Measurements from ENCODE around the gene EFR3B. TPM values are rescaled to one million over a fixed set of nuclear protein-coding genes. Genes with fewer than 3 reads are reported as not detected.

EFR3B gene
- total and polyA plus RNA-seq, 2 of the 4 experiments (the other 2 are of a cell fraction), result 0.38 to 0.90 TPM

- Histone ChIP-seq H2BK5ac (ENCODE audit: low read depth, low read length, poor library complexity, severe bottlenecking) (no peak overlapping the region), H3K4me3 (ENCODE audit: insufficient read depth, low read depth, low read length) (no peak overlapping the region), H3K4me2 (ENCODE audit: low read depth, low read length) (no peak overlapping the region), H3K18ac (ENCODE audit: low read depth, low read length) (no peak overlapping the region), H3K79me1 (ENCODE audit: low read depth in 1 of 2, low read length in 2 of 2) (no peaks in the 10 kb centered on the region), H2BK20ac (ENCODE audit: low read depth, low read length) (no peak overlapping the region), H2AK5ac (ENCODE audit: low read depth, low read length) (no peak overlapping the region), H3K56ac (ENCODE audit: extremely low read depth, insufficient read depth, low read length) (no peak overlapping the region), H3K23ac (ENCODE audit: low read depth, low read length) (peak overlapping the region; percentile 66; the same call in 1 of the 2 replicates), H2AK9ac (replicated peaks; ENCODE audit: low read depth, low read length, poor library complexity) (peak overlapping the region; percentile 66), H2BK120ac (ENCODE audit: low read depth, low read length) (no peak overlapping the region), H4K5ac (ENCODE audit: low read depth, low read length) (no peak overlapping the region), H3K27me3 (ENCODE audit: control insufficient read depth, insufficient read depth, low read length) (no peaks in the 10 kb centered on the region), H3K4ac (ENCODE audit: low read depth, low read length) (no peak overlapping the region), H4K91ac (ENCODE audit: insufficient read depth, low read depth, low read length) (no peak overlapping the region), H4K20me1 (ENCODE audit: insufficient read depth, low read length) (no peaks in the 10 kb centered on the region), H3K36me3 (ENCODE audit: control insufficient read depth, insufficient read depth, low read length) (no peaks in the 10 kb centered on the region), H3K9ac (ENCODE audit: low read depth, low read length) (no peak overlapping the region), H3K14ac (replicated peaks; ENCODE audit: low read depth, low read length) (no peak overlapping the region), H3K9me1 (ENCODE audit: insufficient read depth, low read length) (no peaks in the 10 kb centered on the region; the same call in 1 of the 2 replicates), H2AFZ (replicated peaks; ENCODE audit: low read length, poor library complexity) (peak overlapping the region; percentile 86), H3K4me1 (ENCODE audit: control insufficient read depth, insufficient read depth, low read length) (peaks cover 1% of the 10 kb centered on the region; the same call in 1 of the 2 replicates), H3K9me3 (ENCODE audit: control insufficient read depth, insufficient read depth, low read length) (no peaks in the 10 kb centered on the region), H3K27ac (ENCODE audit: insufficient read depth, low read length) (no peak overlapping the region), H4K8ac (ENCODE audit: low read depth in 2 of 2, low read length in 2 of 2) (no peak overlapping the region; a peak in 1 of 4 replicates), H2BK15ac (ENCODE audit: low read depth, low read length) (no peak overlapping the region)
- no peak for ATAC-seq (ENCODE audit: low read depth)
- BruUV-seq (replicated peaks), result no TSS peak
- in situ Hi-C loops (cut with MboI; ENCODE audit: low sequenced_read_pairs), result no loop called here
- ChIA-PET POLR2A (ENCODE audit: unreplicated experiment) (no interaction called here), CTCF (interaction anchor here (2.7 kb wide), 1 partner anchor 222 kb away, joined by 16 read pairs; no protein-coding TSS in a partner anchor)
- TF ChIP-seq RAD21 (IDR thresholded peaks at IDR 0.05; ENCODE audit: low read length) (no peak), CEBPB (IDR thresholded peaks at IDR 0.05; ENCODE audit: low read depth, low read length) (no peak), MXI1 (IDR thresholded peaks at IDR 0.05; ENCODE audit: borderline replicate concordance, low read depth, low read length) (no peak), BHLHE40 (IDR thresholded peaks at IDR 0.05; ENCODE audit: low read depth, low read length) (no peak), USF2 (IDR thresholded peaks at IDR 0.05; ENCODE audit: low read depth, low read length) (no peak), MAZ (IDR thresholded peaks at IDR 0.05; ENCODE audit: borderline replicate concordance, low read depth, low read length) (no peak), ELK1 (IDR thresholded peaks at IDR 0.05; ENCODE audit: borderline replicate concordance, low read depth, low read length) (no peak), RFX5 (IDR thresholded peaks at IDR 0.05; ENCODE audit: low read depth, low read length) (no peak), NFE2L2 (IDR thresholded peaks at IDR 0.05; ENCODE audit: low read depth, low read length) (no peak), SMC3 (IDR thresholded peaks at IDR 0.05; ENCODE audit: low read depth, low read length) (no peak), MAFK (IDR thresholded peaks at IDR 0.05; ENCODE audit: low read depth, low read length) (no peak), RCOR1 (IDR thresholded peaks at IDR 0.05; ENCODE audit: insufficient replicate concordance, low read length) (no peak), FOS (IDR thresholded peaks at IDR 0.05; ENCODE audit: low read depth, low read length) (no peak), POLR2A (IDR thresholded peaks at IDR 0.05; ENCODE audit: low read depth, low read length) (no peak), CHD1 (IDR thresholded peaks at IDR 0.05; ENCODE audit: low read depth, low read length) (no peak)
- TF ChIP-seq, protein P1, sequence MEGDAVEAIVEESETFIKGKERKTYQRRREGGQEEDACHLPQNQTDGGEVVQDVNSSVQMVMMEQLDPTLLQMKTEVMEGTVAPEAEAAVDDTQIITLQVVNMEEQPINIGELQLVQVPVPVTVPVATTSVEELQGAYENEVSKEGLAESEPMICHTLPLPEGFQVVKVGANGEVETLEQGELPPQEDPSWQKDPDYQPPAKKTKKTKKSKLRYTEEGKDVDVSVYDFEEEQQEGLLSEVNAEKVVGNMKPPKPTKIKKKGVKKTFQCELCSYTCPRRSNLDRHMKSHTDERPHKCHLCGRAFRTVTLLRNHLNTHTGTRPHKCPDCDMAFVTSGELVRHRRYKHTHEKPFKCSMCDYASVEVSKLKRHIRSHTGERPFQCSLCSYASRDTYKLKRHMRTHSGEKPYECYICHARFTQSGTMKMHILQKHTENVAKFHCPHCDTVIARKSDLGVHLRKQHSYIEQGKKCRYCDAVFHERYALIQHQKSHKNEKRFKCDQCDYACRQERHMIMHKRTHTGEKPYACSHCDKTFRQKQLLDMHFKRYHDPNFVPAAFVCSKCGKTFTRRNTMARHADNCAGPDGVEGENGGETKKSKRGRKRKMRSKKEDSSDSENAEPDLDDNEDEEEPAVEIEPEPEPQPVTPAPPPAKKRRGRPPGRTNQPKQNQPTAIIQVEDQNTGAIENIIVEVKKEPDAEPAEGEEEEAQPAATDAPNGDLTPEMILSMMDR (conservative IDR thresholded peaks at IDR 0.05; ENCODE audit: low read depth, low read length), result no peak
- no peak for DNase-seq
- intact Hi-C loops (cut with micrococcal nuclease), result loop anchor here (5.0 to 10.0 kb wide), 3 partner anchors 156 to 363 kb away; partner anchors contain the start of gene EFR3B
- WGBS, 2 experiments (ENCODE audit: extremely low coverage in 2 of 2, insufficient read length in 1 of 2), result no CpG with 5 or more reads among the region's 4 CpGs
- dilution Hi-C loops (cut with HindIII; ENCODE audit: low sequenced_read_pairs, unreplicated experiment), result no loop called here
These were observed 156.3 kb downstream of the EFR3B start for GRCh38 chr2:25198209-25198525.

All from IMR-90 (cell line).